GM19395 (cell line): ENCODE measurements around the gene COG7.
"Not testable (repeated sequence)": the region's sequence is repeated elsewhere in the genome, so short reads cannot be mapped to it uniquely, and the experiment has no call there.

Experiments
- ATAC-seq: cut with Tn5 transposase; IDR thresholded peaks from one replicate; pipeline ENCODE4 v1.9.1; 2021; ENCODE audit warnings: mild to moderate bottlenecking, moderate library complexity; ENCODE audit not compliant: unreplicated experiment

The COG7 gene

GRCh38 chr16:23452572-23453337 lies at the start of gene COG7:
Gene COG7, minus strand, starts transcription at chr16:23453189. Its CDS starts 195 bp downstream, at chr16:23452994.
- peak; percentile 93 for ATAC-seq

- ATAC-seq = no peak
Observed at GRCh38 chr16:23502466-23502865, 49.5 kb upstream of the COG7 start.

GRCh38 chr16:23501291-23501690 lies 48.3 kb upstream of the COG7 start:
- no peak for ATAC-seq

- no peak for ATAC-seq
Observed at GRCh38 chr16:23500862-23501225, 47.9 kb upstream of the COG7 start.

GRCh38 chr16:23500212-23500861 lies 47.3 kb upstream of the COG7 start:
- ATAC-seq = no peak

GRCh38 chr16:23499801-23500200 lies 46.8 kb upstream of the COG7 start:
- no peak for ATAC-seq

GRCh38 chr16:23498863-23499262 lies 45.9 kb upstream of the COG7 start:
- ATAC-seq = no peak

- ATAC-seq = no peak
Observed at GRCh38 chr16:23497543-23497868, 44.5 kb upstream of the COG7 start.

- ATAC-seq = no peak
Observed at GRCh38 chr16:23496821-23497542, 44.0 kb upstream of the COG7 start.

- ATAC-seq = no peak
Observed at GRCh38 chr16:23495671-23496070, 42.7 kb upstream of the COG7 start.

- no peak for ATAC-seq
Observed at GRCh38 chr16:23494188-23494587, 41.2 kb upstream of the COG7 start.

GRCh38 chr16:23491490-23492391 lies 38.8 kb upstream of the COG7 start:
- ATAC-seq = no peak

GRCh38 chr16:23486480-23486879 lies 33.5 kb upstream of the COG7 start:
- ATAC-seq = no peak

- ATAC-seq = no peak
Observed at GRCh38 chr16:23485841-23486240, 32.9 kb upstream of the COG7 start.

GRCh38 chr16:23485257-23485614 lies 32.2 kb upstream of the COG7 start:
- no peak for ATAC-seq

- no peak for ATAC-seq
Observed at GRCh38 chr16:23484510-23485256, 31.7 kb upstream of the COG7 start.

- ATAC-seq = not testable (repeated sequence)
Observed at GRCh38 chr16:23483492-23483891, 30.5 kb upstream of the COG7 start.

- ATAC-seq = no peak
Observed at GRCh38 chr16:23482778-23483177, 29.8 kb upstream of the COG7 start.

GRCh38 chr16:23480257-23480656 lies 27.3 kb upstream of the COG7 start:
- ATAC-seq = no peak

- no peak for ATAC-seq
Observed at GRCh38 chr16:23479138-23479537, 26.1 kb upstream of the COG7 start.
